ENCODE results near the gene WDR64. TPM values are rescaled to one million over a fixed set of nuclear protein-coding genes. Genes with fewer than 3 reads are reported as not detected.

WDR64 gene
- total and polyA plus RNA-seq, 2 experiments from 2014 or later: not detected

DNA sequence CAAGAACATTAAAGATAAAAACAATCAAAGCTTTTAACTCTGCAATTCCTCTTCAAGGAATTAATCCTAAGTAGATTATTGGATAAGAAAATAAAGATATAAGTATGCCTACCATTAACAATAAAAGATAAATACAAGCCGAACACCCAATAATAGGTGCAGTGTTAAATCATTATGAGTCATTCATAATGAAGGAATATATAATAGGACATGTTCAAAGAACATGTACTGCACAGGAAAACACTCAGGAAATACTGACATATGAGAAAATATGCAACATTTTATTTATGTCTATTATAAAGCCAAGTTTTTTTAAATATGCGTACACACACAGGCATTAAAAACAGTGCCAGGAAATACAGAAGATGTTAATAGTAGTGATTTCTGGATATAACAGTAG, 184.9 kb downstream of the WDR64 start:
- Histone ChIP-seq H3K79me2 (replicated peaks; ENCODE audit: insufficient read depth) (no peaks in the 10 kb centered on the region), H3K4me3 (no peak overlapping the region), H3K27me3 (ENCODE audit: insufficient read depth) (no peaks in the 10 kb centered on the region), H3K36me3 (ENCODE audit: insufficient read depth) (no peaks in the 10 kb centered on the region), H3K4me2 (no peak overlapping the region), H3F3A (replicated peaks; ENCODE audit: low read depth) (no peaks in the 10 kb centered on the region), H4K20me1 (replicated peaks; ENCODE audit: insufficient read depth) (no peaks in the 10 kb centered on the region), H2AFZ (no peak overlapping the region), H3K4me1 (ENCODE audit: insufficient read depth) (no peaks in the 10 kb centered on the region), H3K27ac (ENCODE audit: low read depth) (no peak overlapping the region), H3K9me2 (ENCODE audit: insufficient read depth) (no peaks in the 10 kb centered on the region)
- DNase-seq (ENCODE audit: low spot score) (no peak), ATAC-seq (no peak)
- no peaks in the 10 kb centered on the region for H3K36me3 Mint-ChIP-seq (ENCODE audit: low read depth)
- H3K9me3 Mint-ChIP-seq: no peaks in the 10 kb centered on the region
- H3K27ac Mint-ChIP-seq: no peak overlapping the region
- H3K27me3 Mint-ChIP-seq (ENCODE audit: insufficient read depth, low read depth, poor library complexity): no peaks in the 10 kb centered on the region
- no peak overlapping the region for H3K4me3 Mint-ChIP-seq
- TF ChIP-seq, protein P1, sequence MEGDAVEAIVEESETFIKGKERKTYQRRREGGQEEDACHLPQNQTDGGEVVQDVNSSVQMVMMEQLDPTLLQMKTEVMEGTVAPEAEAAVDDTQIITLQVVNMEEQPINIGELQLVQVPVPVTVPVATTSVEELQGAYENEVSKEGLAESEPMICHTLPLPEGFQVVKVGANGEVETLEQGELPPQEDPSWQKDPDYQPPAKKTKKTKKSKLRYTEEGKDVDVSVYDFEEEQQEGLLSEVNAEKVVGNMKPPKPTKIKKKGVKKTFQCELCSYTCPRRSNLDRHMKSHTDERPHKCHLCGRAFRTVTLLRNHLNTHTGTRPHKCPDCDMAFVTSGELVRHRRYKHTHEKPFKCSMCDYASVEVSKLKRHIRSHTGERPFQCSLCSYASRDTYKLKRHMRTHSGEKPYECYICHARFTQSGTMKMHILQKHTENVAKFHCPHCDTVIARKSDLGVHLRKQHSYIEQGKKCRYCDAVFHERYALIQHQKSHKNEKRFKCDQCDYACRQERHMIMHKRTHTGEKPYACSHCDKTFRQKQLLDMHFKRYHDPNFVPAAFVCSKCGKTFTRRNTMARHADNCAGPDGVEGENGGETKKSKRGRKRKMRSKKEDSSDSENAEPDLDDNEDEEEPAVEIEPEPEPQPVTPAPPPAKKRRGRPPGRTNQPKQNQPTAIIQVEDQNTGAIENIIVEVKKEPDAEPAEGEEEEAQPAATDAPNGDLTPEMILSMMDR (conservative IDR thresholded peaks at IDR 0.05; ENCODE audit: low read depth in 2 of 2): no peak
- TF ChIP-seq, protein P2, sequence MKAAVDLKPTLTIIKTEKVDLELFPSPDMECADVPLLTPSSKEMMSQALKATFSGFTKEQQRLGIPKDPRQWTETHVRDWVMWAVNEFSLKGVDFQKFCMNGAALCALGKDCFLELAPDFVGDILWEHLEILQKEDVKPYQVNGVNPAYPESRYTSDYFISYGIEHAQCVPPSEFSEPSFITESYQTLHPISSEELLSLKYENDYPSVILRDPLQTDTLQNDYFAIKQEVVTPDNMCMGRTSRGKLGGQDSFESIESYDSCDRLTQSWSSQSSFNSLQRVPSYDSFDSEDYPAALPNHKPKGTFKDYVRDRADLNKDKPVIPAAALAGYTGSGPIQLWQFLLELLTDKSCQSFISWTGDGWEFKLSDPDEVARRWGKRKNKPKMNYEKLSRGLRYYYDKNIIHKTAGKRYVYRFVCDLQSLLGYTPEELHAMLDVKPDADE (IDR thresholded peaks at IDR 0.05): no peak
- no peak for TF ChIP-seq ZNF331 (CRISPR knock-in tag; IDR thresholded peaks at IDR 0.05; ENCODE audit: low read depth)
- TF ChIP-seq, protein P3, sequence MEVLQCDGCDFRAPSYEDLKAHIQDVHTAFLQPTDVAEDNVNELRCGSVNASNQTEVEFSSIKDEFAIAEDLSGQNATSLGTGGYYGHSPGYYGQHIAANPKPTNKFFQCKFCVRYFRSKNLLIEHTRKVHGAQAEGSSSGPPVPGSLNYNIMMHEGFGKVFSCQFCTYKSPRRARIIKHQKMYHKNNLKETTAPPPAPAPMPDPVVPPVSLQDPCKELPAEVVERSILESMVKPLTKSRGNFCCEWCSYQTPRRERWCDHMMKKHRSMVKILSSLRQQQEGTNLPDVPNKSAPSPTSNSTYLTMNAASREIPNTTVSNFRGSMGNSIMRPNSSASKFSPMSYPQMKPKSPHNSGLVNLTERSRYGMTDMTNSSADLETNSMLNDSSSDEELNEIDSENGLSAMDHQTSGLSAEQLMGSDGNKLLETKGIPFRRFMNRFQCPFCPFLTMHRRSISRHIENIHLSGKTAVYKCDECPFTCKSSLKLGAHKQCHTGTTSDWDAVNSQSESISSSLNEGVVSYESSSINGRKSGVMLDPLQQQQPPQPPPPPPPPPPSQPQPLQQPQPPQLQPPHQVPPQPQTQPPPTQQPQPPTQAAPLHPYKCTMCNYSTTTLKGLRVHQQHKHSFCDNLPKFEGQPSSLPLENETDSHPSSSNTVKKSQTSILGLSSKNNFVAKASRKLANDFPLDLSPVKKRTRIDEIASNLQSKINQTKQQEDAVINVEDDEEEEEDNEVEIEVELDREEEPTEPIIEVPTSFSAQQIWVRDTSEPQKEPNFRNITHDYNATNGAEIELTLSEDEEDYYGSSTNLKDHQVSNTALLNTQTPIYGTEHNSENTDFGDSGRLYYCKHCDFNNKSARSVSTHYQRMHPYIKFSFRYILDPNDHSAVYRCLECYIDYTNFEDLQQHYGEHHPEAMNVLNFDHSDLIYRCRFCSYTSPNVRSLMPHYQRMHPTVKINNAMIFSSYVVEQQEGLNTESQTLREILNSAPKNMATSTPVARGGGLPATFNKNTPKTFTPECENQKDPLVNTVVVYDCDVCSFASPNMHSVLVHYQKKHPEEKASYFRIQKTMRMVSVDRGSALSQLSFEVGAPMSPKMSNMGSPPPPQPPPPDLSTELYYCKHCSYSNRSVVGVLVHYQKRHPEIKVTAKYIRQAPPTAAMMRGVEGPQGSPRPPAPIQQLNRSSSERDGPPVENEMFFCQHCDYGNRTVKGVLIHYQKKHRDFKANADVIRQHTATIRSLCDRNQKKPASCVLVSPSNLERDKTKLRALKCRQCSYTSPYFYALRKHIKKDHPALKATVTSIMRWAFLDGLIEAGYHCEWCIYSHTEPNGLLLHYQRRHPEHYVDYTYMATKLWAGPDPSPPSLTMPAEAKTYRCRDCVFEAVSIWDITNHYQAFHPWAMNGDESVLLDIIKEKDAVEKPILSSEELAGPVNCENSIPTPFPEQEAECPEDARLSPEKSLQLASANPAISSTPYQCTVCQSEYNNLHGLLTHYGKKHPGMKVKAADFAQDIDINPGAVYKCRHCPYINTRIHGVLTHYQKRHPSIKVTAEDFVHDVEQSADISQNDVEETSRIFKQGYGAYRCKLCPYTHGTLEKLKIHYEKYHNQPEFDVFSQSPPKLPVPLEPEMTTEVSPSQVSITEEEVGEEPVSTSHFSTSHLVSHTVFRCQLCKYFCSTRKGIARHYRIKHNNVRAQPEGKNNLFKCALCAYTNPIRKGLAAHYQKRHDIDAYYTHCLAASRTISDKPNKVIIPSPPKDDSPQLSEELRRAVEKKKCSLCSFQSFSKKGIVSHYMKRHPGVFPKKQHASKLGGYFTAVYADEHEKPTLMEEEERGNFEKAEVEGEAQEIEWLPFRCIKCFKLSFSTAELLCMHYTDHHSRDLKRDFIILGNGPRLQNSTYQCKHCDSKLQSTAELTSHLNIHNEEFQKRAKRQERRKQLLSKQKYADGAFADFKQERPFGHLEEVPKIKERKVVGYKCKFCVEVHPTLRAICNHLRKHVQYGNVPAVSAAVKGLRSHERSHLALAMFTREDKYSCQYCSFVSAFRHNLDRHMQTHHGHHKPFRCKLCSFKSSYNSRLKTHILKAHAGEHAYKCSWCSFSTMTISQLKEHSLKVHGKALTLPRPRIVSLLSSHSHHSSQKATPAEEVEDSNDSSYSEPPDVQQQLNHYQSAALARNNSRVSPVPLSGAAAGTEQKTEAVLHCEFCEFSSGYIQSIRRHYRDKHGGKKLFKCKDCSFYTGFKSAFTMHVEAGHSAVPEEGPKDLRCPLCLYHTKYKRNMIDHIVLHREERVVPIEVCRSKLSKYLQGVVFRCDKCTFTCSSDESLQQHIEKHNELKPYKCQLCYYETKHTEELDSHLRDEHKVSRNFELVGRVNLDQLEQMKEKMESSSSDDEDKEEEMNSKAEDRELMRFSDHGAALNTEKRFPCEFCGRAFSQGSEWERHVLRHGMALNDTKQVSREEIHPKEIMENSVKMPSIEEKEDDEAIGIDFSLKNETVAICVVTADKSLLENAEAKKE (CRISPR knock-in tag; IDR thresholded peaks at IDR 0.05): no peak
- no peak for TF ChIP-seq STAT1 (IDR thresholded peaks at IDR 0.05; ENCODE audit: unreplicated experiment)
- no peaks in the 10 kb centered on the region for H3K4me1 Mint-ChIP-seq
